GM12878 (cell line): ENCODE results near the gene PLXDC1. TPM values are rescaled to one million over a fixed set of nuclear protein-coding genes. Genes with fewer than 3 reads are reported as not detected.

Source experiments
- ATAC-seq: fragments of 200-7000 bp; cut with Tn5 transposase; 3 replicates; pipeline ENCODE4 v1.9.1; 2020; ENCODE audit warnings: mild to moderate bottlenecking, moderate library complexity
- BruUV-seq: library from RNA; stranded (reverse); fragments of 400-500 nt; replicated peaks from 2 replicates; lab custom pipeline; 2021; lab: Mats Ljungman, UMichigan
- CTCF ChIA-PET: fragments of 300-600 bp; sonication (Branson Sonifier 250); formaldehyde crosslinking; extraction: SDS; loops from one replicate; lab custom pipeline; 2021; ENCODE audit warnings: inconsistent platforms; lab: Yijun Ruan, JAX
- POLR2A ChIA-PET: fragments of 350-600 bp; formaldehyde crosslinking; extraction: SDS; loops from one replicate; lab custom pipeline; 2021; ENCODE audit warnings: inconsistent platforms; lab: Charles Lee
- RAD21 ChIA-PET: fragments of 300-600 bp; sonication (Branson Sonifier 250); formaldehyde crosslinking; loops from one replicate; lab custom pipeline; 2023; ENCODE audit warnings: antibody characterized with exemption; ENCODE audit not compliant: unreplicated experiment; lab: Charles Lee
- SMC1A ChIA-PET: fragments of 300-600 bp; sonication (Branson Sonifier 250); formaldehyde crosslinking; loops from one replicate; lab custom pipeline; 2023; ENCODE audit not compliant: unreplicated experiment, uncharacterized antibody; lab: Charles Lee
- DNase-seq: peaks from one replicate; pipeline ENCODE4 v3.0.0-alpha.2; 2011; ENCODE audit warnings: low read depth, low spot score
- FAIRE-seq: peaks from 3 replicates; lab custom pipeline; 2011; peaks lifted over from hg19 to GRCh38; lab: Jason Lieb, UNC
- H2AFZ ChIP-seq: 2 replicates; pipeline ENCODE4 v1.6.0; 2011; ENCODE audit warnings: low read depth, low read length, control low read depth; ENCODE audit not compliant: control insufficient read depth
- H3K27ac ChIP-seq: 2 replicates; pipeline ENCODE4 v1.5.1; 2011; ENCODE audit warnings: control low read depth; ENCODE audit not compliant: control insufficient read depth, insufficient read depth
- H3K27me3 ChIP-seq, 2 experiments: replicated peaks in 1 of 2; 2 replicates each; pipeline versions ENCODE4 v1.6.0 to v1.6.1; 2011; ENCODE audit warnings: low read length in 1 of 2; ENCODE audit not compliant: control insufficient read depth in 2 of 2, insufficient read depth in 2 of 2
- H3K36me3 ChIP-seq, 2 experiments: 2 replicates each; pipeline ENCODE4 v1.5.1; 2011; ENCODE audit warnings: low read length in 1 of 2; ENCODE audit not compliant: control insufficient read depth in 2 of 2, insufficient read depth in 2 of 2
- H3K4me1 ChIP-seq: 2 replicates; pipeline ENCODE4 v1.6.1; 2011; ENCODE audit warnings: mild to moderate bottlenecking, low read length, moderate library complexity, mixed read lengths; ENCODE audit not compliant: control insufficient read depth, insufficient read depth
- H3K4me2 ChIP-seq: 2 replicates; pipeline ENCODE4 v1.6.0; 2011; ENCODE audit warnings: control low read depth; ENCODE audit not compliant: control insufficient read depth, insufficient read depth
- H3K4me3 ChIP-seq: fragments of 200-600 bp; sonication (generic); 2 replicates; pipeline ENCODE4 v1.5.1; 2016
- H3K79me2 ChIP-seq: 2 replicates; pipeline ENCODE4 v1.6.0; 2011; ENCODE audit warnings: low read length; ENCODE audit not compliant: control insufficient read depth, insufficient read depth
- H3K9ac ChIP-seq: 2 replicates; pipeline ENCODE4 v1.8.0; 2011; ENCODE audit warnings: low read length, control low read depth, mixed read lengths; ENCODE audit not compliant: control insufficient read depth, insufficient read depth
- H3K9me3 ChIP-seq: replicated peaks from 3 replicates; pipeline ENCODE4 v1.5.1; 2011; ENCODE audit warnings: mild to moderate bottlenecking, low read length; ENCODE audit not compliant: control insufficient read depth, insufficient read depth
- H4K20me1 ChIP-seq: 2 replicates; pipeline ENCODE4 v1.6.0; 2011; ENCODE audit not compliant: control insufficient read depth, insufficient read depth
- ATF3 ChIP-seq: IDR thresholded peaks from 2 replicates; pipeline ENCODE4 v1.6.1; 2011; ENCODE audit warnings: low read depth, mild to moderate bottlenecking, low read length, moderate library complexity, borderline replicate concordance; ENCODE audit errors: extremely low read depth
- EP300 ChIP-seq, 2 experiments: fragments of 150-350 bp in 1 of 2; IDR thresholded peaks; 2 replicates each; pipeline ENCODE4 v1.6.1; 2011 to 2012; ENCODE audit warnings: low read depth in 2 of 2, low read length in 2 of 2, borderline replicate concordance in 1 of 2, improper control_type of control experiment in 1 of 2, inconsistent platforms in 1 of 2; ENCODE audit not compliant: control insufficient read depth in 1 of 2
- FOXK2 ChIP-seq: fragments of 450-650 bp; IDR thresholded peaks from 2 replicates; pipeline ENCODE4 v1.6.1; 2017; ENCODE audit warnings: mild to moderate bottlenecking, moderate library complexity
- HCFC1 ChIP-seq: fragments of 150-350 bp; IDR thresholded peaks from 2 replicates; pipeline ENCODE4 v1.6.1; 2014; ENCODE audit warnings: low read length
- HSF1 ChIP-seq: fragments of 150-350 bp; IDR thresholded peaks from 2 replicates; pipeline ENCODE4 v1.6.1; 2014; ENCODE audit warnings: mild to moderate bottlenecking, low read depth, low read length
- IRF5 ChIP-seq: fragments of 450-650 bp; IDR thresholded peaks from 2 replicates; pipeline ENCODE4 v1.6.1; 2017; ENCODE audit warnings: borderline replicate concordance
- KLF5 ChIP-seq: fragments of 450-650 bp; IDR thresholded peaks from 2 replicates; pipeline ENCODE4 v1.6.1; 2014; ENCODE audit warnings: mild to moderate bottlenecking; ENCODE audit not compliant: partially characterized antibody
- NFXL1 ChIP-seq: fragments of 450-650 bp; IDR thresholded peaks from 2 replicates; pipeline ENCODE4 v1.6.1; 2017; ENCODE audit warnings: antibody characterized with exemption, mild to moderate bottlenecking, borderline replicate concordance
- NR2F1 ChIP-seq: fragments of 450-650 bp; conservative IDR thresholded peaks from 2 replicates; pipeline ENCODE4 v1.6.1; 2017; ENCODE audit warnings: mild to moderate bottlenecking
- SKIL ChIP-seq: fragments of 450-650 bp; IDR thresholded peaks from 2 replicates; pipeline ENCODE4 v1.6.1; 2017; ENCODE audit warnings: mild to moderate bottlenecking, low read depth, inconsistent platforms; ENCODE audit not compliant: poor library complexity, severe bottlenecking
- TARDBP ChIP-seq: IDR thresholded peaks from 2 replicates; pipeline ENCODE4 v1.6.1; 2016; ENCODE audit warnings: borderline replicate concordance
- TBL1XR1 ChIP-seq: IDR thresholded peaks from 2 replicates; pipeline ENCODE4 v1.6.1; 2012; ENCODE audit warnings: low read depth, low read length, improper control_type of control experiment
- ZBED1 ChIP-seq: IDR thresholded peaks from 2 replicates; pipeline ENCODE4 v1.6.1; 2016; ENCODE audit warnings: borderline replicate concordance
- ZBTB40 ChIP-seq: fragments of 450-650 bp; IDR thresholded peaks from 2 replicates; pipeline ENCODE4 v1.6.1; 2016; ENCODE audit warnings: mild to moderate bottlenecking, moderate library complexity, borderline replicate concordance
- ZNF24 ChIP-seq: fragments of 450-650 bp; IDR thresholded peaks from 2 replicates; pipeline ENCODE4 v1.6.1; 2017; ENCODE audit warnings: antibody characterized with exemption, mild to moderate bottlenecking
- WGBS: methylation state at CpG from one replicate; pipeline ENCODE4 v1.1.6; 2016; ENCODE audit warnings: low lambda C conversion rate; ENCODE audit not compliant: insufficient replicate concordance, insufficient coverage; ENCODE audit errors: missing lambda C conversion rate; 5-methylcytosine and 5-hydroxymethylcytosine counted together
- in situ Hi-C: fragments of 300-500 bp; cut with MboI; formaldehyde crosslinking; loops from 9 replicates; pipeline ENCODE4 v1.14.3; 2018; ENCODE audit warnings: mixed read lengths
- intact Hi-C: fragments of 100-400 bp; cut with micrococcal nuclease; formaldehyde crosslinking; loops from one replicate; pipeline ENCODE4 v1.14.2; 2022; ENCODE audit not compliant: unreplicated experiment
- polyA plus RNA-seq, 11 experiments: library from polyadenylated mRNA; depleted of rRNA in 4 of 11; unstranded in 6 of 11; stranded (reverse) in 5 of 11; fragments of >200 nt; fragmentation: Nextera tagmentation in 4 of 11; fragmentation: Illumina TruSeq in 1 of 11; extraction: Ambion mirVana in 4 of 11; extraction: Trizol in 1 of 11; gene quantifications; 1 replicate in 1 of 11; 2 replicates in 10 of 11; pipeline versions ENCODE4 v1.2.1 to v1.2.3, GENCODE V29; 2011 to 2016; ENCODE audit warnings: inconsistent platforms in 2 of 11, missing spikeins in 2 of 11, low read depth in 1 of 11
- total RNA-seq, 4 experiments: library from RNA; depleted of rRNA in 3 of 4; stranded (reverse); fragments of >200 nt in 3 of 4; fragmentation: Illumina TruSeq in 1 of 4; extraction: Trizol in 1 of 4; gene quantifications; 2 replicates each; pipeline versions ENCODE4 v1.2.1 to v1.2.3, GENCODE V29; 2013 to 2021

The PLXDC1 gene
- total and polyA plus RNA-seq, 10 of the 15 experiments (the other 5 are each of a cell fraction or from before 2014, with no cell fraction given): 0.03 to 0.30 (median 0.22) TPM; not detected in 7

- intact Hi-C loops: no loop called here
- Histone ChIP-seq H3K4me2 (no peak overlapping the region), H3K27me3 (peaks cover 0 to 2% of the 10 kb centered on the region in 2 experiments; a peak in 1 of 4 replicates), H3K9ac (no peak overlapping the region), H2AFZ (no peak overlapping the region), H3K79me2 (no peaks in the 10 kb centered on the region), H3K4me1 (peaks cover 9% of the 10 kb centered on the region), H4K20me1 (no peaks in the 10 kb centered on the region), H3K9me3 (no peaks in the 10 kb centered on the region), H3K27ac (no peak overlapping the region), H3K4me3 (no peak overlapping the region), H3K36me3 (no peaks in the 10 kb centered on the region)
- ATAC-seq (no peak), DNase-seq (no peak), FAIRE-seq (no peak)
- ChIA-PET RAD21 (interaction anchor here (0.7 to 1.9 kb wide), 3 partner anchors 17 to 187 kb away, joined by 3 to 7 read pairs (median 3); no protein-coding TSS in a partner anchor), POLR2A (no interaction called here), CTCF (interaction anchor here (0.6 to 1.9 kb wide), 3 partner anchors 61 to 754 kb away, joined by 3 to 10 read pairs (median 4); no protein-coding TSS in a partner anchor), SMC1A (interaction anchor here (0.7 kb wide), 1 partner anchor 12 kb away, joined by 3 read pairs; no protein-coding TSS in a partner anchor)
- BruUV-seq: no TSS peak
- in situ Hi-C loops: no loop called here
- 0% methylated on average over 4 of the region's 4 CpGs for WGBS
- TF ChIP-seq NFXL1: no peak
- no peak for TF ChIP-seq HCFC1
- no peak for TF ChIP-seq HSF1
- no peak for TF ChIP-seq NR2F1
- TF ChIP-seq SKIL: no peak
- no peak for TF ChIP-seq ATF3
- TF ChIP-seq EP300 (IDR thresholded peaks at IDR 0.05; ENCODE audit: borderline replicate concordance in 1 of 2, control insufficient read depth in 1 of 2, low read depth in 2 of 2, low read length in 2 of 2): no peak
- no peak for TF ChIP-seq TARDBP
- TF ChIP-seq FOXK2: no peak
- no peak for TF ChIP-seq IRF5
- no peak for TF ChIP-seq ZBTB40
- no peak for TF ChIP-seq KLF5
- TF ChIP-seq ZNF24: no peak
- TF ChIP-seq ZBED1: no peak
- no peak for TF ChIP-seq TBL1XR1
Measured at GRCh38 chr17:39170109-39170508, 18.7 kb upstream of the PLXDC1 start.
